Measurements from ENCODE around the gene VAV3. TPM values are rescaled to one million over a fixed set of nuclear protein-coding genes. Genes with fewer than 3 reads are reported as not detected.

The VAV3 gene
- total and polyA plus RNA-seq, 10 of the 15 experiments (the other 5 are each of a cell fraction or from before 2014, with no cell fraction given), result 0.84 to 5.5 (median 3.4) TPM

DNA sequence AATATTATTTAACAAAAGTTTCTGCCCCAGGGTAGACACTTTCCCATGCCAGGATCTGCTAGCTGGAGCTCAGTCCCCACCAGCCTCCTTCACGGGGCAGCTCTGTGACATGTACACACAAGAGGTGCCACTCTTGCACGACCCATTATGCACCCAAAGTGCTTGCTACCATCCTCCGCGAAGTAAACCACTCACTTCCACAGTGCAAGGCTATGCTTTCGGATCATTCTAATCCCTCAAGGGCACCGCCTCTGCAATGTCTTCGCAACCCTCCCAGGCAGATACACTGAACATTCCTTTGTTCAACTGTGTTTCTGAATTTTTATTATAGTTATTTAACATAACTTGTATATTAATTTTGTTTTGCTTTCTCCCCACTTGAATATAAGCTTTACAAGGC, 303.8 kb downstream of the VAV3 start (continued):
- no peak for TF ChIP-seq ZBTB40 (IDR thresholded peaks at IDR 0.05; ENCODE audit: borderline replicate concordance)
- no peak for TF ChIP-seq IRF5 (IDR thresholded peaks at IDR 0.05; ENCODE audit: borderline replicate concordance)
- TF ChIP-seq, protein P1, sequence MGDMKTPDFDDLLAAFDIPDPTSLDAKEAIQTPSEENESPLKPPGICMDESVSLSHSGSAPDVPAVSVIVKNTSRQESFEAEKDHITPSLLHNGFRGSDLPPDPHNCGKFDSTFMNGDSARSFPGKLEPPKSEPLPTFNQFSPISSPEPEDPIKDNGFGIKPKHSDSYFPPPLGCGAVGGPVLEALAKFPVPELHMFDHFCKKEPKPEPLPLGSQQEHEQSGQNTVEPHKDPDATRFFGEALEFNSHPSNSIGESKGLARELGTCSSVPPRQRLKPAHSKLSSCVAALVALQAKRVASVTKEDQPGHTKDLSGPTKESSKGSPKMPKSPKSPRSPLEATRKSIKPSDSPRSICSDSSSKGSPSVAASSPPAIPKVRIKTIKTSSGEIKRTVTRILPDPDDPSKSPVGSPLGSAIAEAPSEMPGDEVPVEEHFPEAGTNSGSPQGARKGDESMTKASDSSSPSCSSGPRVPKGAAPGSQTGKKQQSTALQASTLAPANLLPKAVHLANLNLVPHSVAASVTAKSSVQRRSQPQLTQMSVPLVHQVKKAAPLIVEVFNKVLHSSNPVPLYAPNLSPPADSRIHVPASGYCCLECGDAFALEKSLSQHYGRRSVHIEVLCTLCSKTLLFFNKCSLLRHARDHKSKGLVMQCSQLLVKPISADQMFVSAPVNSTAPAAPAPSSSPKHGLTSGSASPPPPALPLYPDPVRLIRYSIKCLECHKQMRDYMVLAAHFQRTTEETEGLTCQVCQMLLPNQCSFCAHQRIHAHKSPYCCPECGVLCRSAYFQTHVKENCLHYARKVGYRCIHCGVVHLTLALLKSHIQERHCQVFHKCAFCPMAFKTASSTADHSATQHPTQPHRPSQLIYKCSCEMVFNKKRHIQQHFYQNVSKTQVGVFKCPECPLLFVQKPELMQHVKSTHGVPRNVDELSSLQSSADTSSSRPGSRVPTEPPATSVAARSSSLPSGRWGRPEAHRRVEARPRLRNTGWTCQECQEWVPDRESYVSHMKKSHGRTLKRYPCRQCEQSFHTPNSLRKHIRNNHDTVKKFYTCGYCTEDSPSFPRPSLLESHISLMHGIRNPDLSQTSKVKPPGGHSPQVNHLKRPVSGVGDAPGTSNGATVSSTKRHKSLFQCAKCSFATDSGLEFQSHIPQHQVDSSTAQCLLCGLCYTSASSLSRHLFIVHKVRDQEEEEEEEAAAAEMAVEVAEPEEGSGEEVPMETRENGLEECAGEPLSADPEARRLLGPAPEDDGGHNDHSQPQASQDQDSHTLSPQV (IDR thresholded peaks at IDR 0.05), result no peak
- TF ChIP-seq, protein P2, sequence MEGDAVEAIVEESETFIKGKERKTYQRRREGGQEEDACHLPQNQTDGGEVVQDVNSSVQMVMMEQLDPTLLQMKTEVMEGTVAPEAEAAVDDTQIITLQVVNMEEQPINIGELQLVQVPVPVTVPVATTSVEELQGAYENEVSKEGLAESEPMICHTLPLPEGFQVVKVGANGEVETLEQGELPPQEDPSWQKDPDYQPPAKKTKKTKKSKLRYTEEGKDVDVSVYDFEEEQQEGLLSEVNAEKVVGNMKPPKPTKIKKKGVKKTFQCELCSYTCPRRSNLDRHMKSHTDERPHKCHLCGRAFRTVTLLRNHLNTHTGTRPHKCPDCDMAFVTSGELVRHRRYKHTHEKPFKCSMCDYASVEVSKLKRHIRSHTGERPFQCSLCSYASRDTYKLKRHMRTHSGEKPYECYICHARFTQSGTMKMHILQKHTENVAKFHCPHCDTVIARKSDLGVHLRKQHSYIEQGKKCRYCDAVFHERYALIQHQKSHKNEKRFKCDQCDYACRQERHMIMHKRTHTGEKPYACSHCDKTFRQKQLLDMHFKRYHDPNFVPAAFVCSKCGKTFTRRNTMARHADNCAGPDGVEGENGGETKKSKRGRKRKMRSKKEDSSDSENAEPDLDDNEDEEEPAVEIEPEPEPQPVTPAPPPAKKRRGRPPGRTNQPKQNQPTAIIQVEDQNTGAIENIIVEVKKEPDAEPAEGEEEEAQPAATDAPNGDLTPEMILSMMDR (IDR thresholded peaks at IDR 0.05 in 2 of 3, conservative IDR thresholded peaks at IDR 0.05 in 1 of 3; ENCODE audit: control insufficient read depth in 2 of 3, extremely low read depth in 1 of 3, insufficient read depth in 1 of 3, low read depth in 3 of 3, low read length in 3 of 3), result no peak
- no peak for TF ChIP-seq PAX5 (IDR thresholded peaks at IDR 0.05; ENCODE audit: borderline replicate concordance, low read depth, low read length)
- TF ChIP-seq TARDBP (IDR thresholded peaks at IDR 0.05; ENCODE audit: borderline replicate concordance), result no peak
- no peak for TF ChIP-seq MYB (IDR thresholded peaks at IDR 0.05; ENCODE audit: borderline replicate concordance, low read depth, low read length)
- TF ChIP-seq, protein P3, sequence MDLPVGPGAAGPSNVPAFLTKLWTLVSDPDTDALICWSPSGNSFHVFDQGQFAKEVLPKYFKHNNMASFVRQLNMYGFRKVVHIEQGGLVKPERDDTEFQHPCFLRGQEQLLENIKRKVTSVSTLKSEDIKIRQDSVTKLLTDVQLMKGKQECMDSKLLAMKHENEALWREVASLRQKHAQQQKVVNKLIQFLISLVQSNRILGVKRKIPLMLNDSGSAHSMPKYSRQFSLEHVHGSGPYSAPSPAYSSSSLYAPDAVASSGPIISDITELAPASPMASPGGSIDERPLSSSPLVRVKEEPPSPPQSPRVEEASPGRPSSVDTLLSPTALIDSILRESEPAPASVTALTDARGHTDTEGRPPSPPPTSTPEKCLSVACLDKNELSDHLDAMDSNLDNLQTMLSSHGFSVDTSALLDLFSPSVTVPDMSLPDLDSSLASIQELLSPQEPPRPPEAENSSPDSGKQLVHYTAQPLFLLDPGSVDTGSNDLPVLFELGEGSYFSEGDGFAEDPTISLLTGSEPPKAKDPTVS (IDR thresholded peaks at IDR 0.05; ENCODE audit: low read depth, low read length), result no peak
- TF ChIP-seq USF1 (IDR thresholded peaks at IDR 0.05; ENCODE audit: borderline replicate concordance, extremely low read length, insufficient read depth, low read depth, low read length), result no peak
- TF ChIP-seq NR2C1 (IDR thresholded peaks at IDR 0.05), result no peak

Measured in GM12878 (cell line).